NCI-H128 (cell line): ENCODE data around the gene ARHGAP30.
"Not testable (repeated sequence)": the region's sequence is repeated elsewhere in the genome, so short reads cannot be mapped to it uniquely, and the experiment has no call there.

Source experiments
- DNase-seq: peaks from one replicate; lab custom pipeline; 2025; ENCODE audit not compliant: unreplicated experiment; lab: John Stamatoyannopoulos, UW

The ARHGAP30 gene

GRCh38 chr1:161069731-161070270, at the start of gene ARHGAP30:
Gene ARHGAP30, minus strand, starts transcription at chr1:161069891. Its CDS starts 267 bp downstream, at chr1:161069624.
- DNase-seq: no peak

GRCh38 chr1:161117759-161118581, 48.3 kb upstream of the ARHGAP30 start, which contains the start of the genes NIT1 and PFDN2:
Gene NIT1, plus strand, starts transcription at chr1:161118105. Its CDS starts 72 bp downstream, at chr1:161118177.
Gene PFDN2, minus strand, starts transcription at chr1:161118037. Its CDS starts 11 bp downstream, at chr1:161118026.
- DNase-seq: peak; percentile 68

- not testable (repeated sequence) for DNase-seq
Measured at GRCh38 chr1:161115961-161116360, 46.3 kb upstream of the ARHGAP30 start.

GRCh38 chr1:161115132-161115711, 45.5 kb upstream of the ARHGAP30 start:
- DNase-seq: no peak

GRCh38 chr1:161114556-161114955, 44.9 kb upstream of the ARHGAP30 start:
- DNase-seq: no peak

GRCh38 chr1:161113915-161114314, 44.2 kb upstream of the ARHGAP30 start:
- no peak for DNase-seq

GRCh38 chr1:161111527-161111926, 41.8 kb upstream of the ARHGAP30 start:
- no peak for DNase-seq

GRCh38 chr1:161111117-161111516, 41.4 kb upstream of the ARHGAP30 start:
- no peak for DNase-seq

- DNase-seq: no peak
Measured at GRCh38 chr1:161106431-161106830, 36.7 kb upstream of the ARHGAP30 start.

GRCh38 chr1:161100556-161100955, 30.9 kb upstream of the ARHGAP30 start:
- DNase-seq: no peak

- DNase-seq: no peak
Measured at GRCh38 chr1:161099090-161099802, 29.6 kb upstream of the ARHGAP30 start.

GRCh38 chr1:161098210-161099068, 28.7 kb upstream of the ARHGAP30 start, which contains the start of gene KLHDC9:
Gene KLHDC9, plus strand, starts transcription at chr1:161098361. Its CDS starts 175 bp downstream, at chr1:161098536.
- DNase-seq: peak; percentile 80

GRCh38 chr1:161096530-161096929, 26.8 kb upstream of the ARHGAP30 start:
- DNase-seq: no peak

- DNase-seq: no peak
Measured at GRCh38 chr1:161096015-161096414, 26.3 kb upstream of the ARHGAP30 start.

- DNase-seq: no peak
Measured at GRCh38 chr1:161095230-161095629, 25.5 kb upstream of the ARHGAP30 start.

GRCh38 chr1:161094481-161094880, 24.8 kb upstream of the ARHGAP30 start:
- DNase-seq: no peak

GRCh38 chr1:161092621-161093028, 22.9 kb upstream of the ARHGAP30 start:
- no peak for DNase-seq

- no peak for DNase-seq
Measured at GRCh38 chr1:161091796-161092507, 22.3 kb upstream of the ARHGAP30 start.

- no peak for DNase-seq
Measured at GRCh38 chr1:161091093-161091492, 21.4 kb upstream of the ARHGAP30 start.

- DNase-seq: no peak
Measured at GRCh38 chr1:161090617-161091016, 20.9 kb upstream of the ARHGAP30 start.
